NCI-H82 treated with DMSO at 0.1 percent for 48 hours (cell line): ENCODE results near the gene MRPL36.

Experiments used
- DNase-seq: peaks from one replicate; lab custom pipeline; 2025; ENCODE audit not compliant: unreplicated experiment; lab: John Stamatoyannopoulos, UW

The MRPL36 gene

GRCh38 chr5:1782385-1783215 lies 17.0 kb downstream of the MRPL36 start:
- no peak for DNase-seq

GRCh38 chr5:1781726-1782384 lies 17.8 kb downstream of the MRPL36 start:
- DNase-seq: no peak

GRCh38 chr5:1781107-1781506 lies 18.5 kb downstream of the MRPL36 start:
- DNase-seq: no peak

GRCh38 chr5:1780614-1780930 lies 19.1 kb downstream of the MRPL36 start:
- no peak for DNase-seq

- no peak for DNase-seq
Measured at GRCh38 chr5:1779782-1780613, 19.6 kb downstream of the MRPL36 start.

GRCh38 chr5:1779021-1779680 lies 20.5 kb downstream of the MRPL36 start:
- DNase-seq: no peak

GRCh38 chr5:1778138-1779020 lies 21.3 kb downstream of the MRPL36 start:
- no peak for DNase-seq

- DNase-seq: no peak
Measured at GRCh38 chr5:1777281-1778137, 22.1 kb downstream of the MRPL36 start.

- no peak for DNase-seq
Measured at GRCh38 chr5:1776831-1777230, 22.8 kb downstream of the MRPL36 start.

GRCh38 chr5:1772634-1773033 lies 27.0 kb downstream of the MRPL36 start:
- DNase-seq: no peak

- no peak for DNase-seq
Measured at GRCh38 chr5:1771149-1772065, 28.2 kb downstream of the MRPL36 start.

- DNase-seq: no peak
Measured at GRCh38 chr5:1770443-1770802, 29.2 kb downstream of the MRPL36 start.

GRCh38 chr5:1769752-1770442 lies 29.7 kb downstream of the MRPL36 start:
- no peak for DNase-seq

GRCh38 chr5:1769017-1769640 lies 30.5 kb downstream of the MRPL36 start:
- no peak for DNase-seq

- no peak for DNase-seq
Measured at GRCh38 chr5:1768283-1769000, 31.2 kb downstream of the MRPL36 start.

- no peak for DNase-seq
Measured at GRCh38 chr5:1767524-1768282, 31.9 kb downstream of the MRPL36 start.
